Keratinocyte (primary cell): ENCODE results near the gene ZFX.

Source experiments
- EZH2 ChIP-seq: IDR thresholded peaks from one replicate; pipeline ENCODE4 v1.6.1; 2012; ENCODE audit warnings: inconsistent platforms, mild to moderate bottlenecking, low read length, moderate library complexity
- TF ChIP-seq, protein P1 (sequence below), 3 experiments: IDR thresholded peaks in 1 of 3; conservative IDR thresholded peaks in 1 of 3; optimal IDR thresholded peaks in 1 of 3; 2 replicates in 2 of 3; 3 replicates in 1 of 3; pipeline versions ENCODE3 to v1.5.1; 2011; ENCODE audit warnings: low read length in 3 of 3, mild to moderate bottlenecking in 3 of 3, moderate library complexity in 2 of 3, control low read depth in 1 of 3, inconsistent platforms in 1 of 3; ENCODE audit not compliant: insufficient read depth in 2 of 3; ENCODE audit errors: extremely low read depth in 1 of 3

DNA sequence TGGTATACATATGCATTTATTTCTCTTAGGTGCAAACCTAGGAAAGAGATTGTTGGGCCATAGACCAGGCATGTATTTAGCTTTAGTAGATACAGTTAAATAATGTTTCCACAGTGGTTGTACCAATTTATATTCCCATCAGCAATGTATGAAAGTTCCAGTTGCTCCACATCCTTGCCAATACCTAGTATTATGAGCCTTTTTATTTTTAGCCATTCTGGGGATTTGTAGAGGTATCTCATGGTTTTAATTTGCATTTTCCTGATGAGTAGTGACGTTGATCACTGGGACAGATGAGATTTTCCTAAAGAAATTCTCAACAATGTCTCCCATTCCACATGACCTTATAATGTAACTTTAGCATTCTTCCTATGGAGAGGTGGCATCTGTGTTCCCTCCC is 107.5 kb downstream of the ZFX start:
- TF ChIP-seq, protein P1, sequence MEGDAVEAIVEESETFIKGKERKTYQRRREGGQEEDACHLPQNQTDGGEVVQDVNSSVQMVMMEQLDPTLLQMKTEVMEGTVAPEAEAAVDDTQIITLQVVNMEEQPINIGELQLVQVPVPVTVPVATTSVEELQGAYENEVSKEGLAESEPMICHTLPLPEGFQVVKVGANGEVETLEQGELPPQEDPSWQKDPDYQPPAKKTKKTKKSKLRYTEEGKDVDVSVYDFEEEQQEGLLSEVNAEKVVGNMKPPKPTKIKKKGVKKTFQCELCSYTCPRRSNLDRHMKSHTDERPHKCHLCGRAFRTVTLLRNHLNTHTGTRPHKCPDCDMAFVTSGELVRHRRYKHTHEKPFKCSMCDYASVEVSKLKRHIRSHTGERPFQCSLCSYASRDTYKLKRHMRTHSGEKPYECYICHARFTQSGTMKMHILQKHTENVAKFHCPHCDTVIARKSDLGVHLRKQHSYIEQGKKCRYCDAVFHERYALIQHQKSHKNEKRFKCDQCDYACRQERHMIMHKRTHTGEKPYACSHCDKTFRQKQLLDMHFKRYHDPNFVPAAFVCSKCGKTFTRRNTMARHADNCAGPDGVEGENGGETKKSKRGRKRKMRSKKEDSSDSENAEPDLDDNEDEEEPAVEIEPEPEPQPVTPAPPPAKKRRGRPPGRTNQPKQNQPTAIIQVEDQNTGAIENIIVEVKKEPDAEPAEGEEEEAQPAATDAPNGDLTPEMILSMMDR (optimal IDR thresholded peaks at IDR 0.05 in 1 of 3, IDR thresholded peaks at IDR 0.05 in 1 of 3, conservative IDR thresholded peaks at IDR 0.05 in 1 of 3; ENCODE audit: extremely low read depth in 1 of 3, insufficient read depth in 2 of 3, low read length in 3 of 3), result no peak
- no peak for TF ChIP-seq EZH2
